ENCODE data around the gene RSPH3.

DNA sequence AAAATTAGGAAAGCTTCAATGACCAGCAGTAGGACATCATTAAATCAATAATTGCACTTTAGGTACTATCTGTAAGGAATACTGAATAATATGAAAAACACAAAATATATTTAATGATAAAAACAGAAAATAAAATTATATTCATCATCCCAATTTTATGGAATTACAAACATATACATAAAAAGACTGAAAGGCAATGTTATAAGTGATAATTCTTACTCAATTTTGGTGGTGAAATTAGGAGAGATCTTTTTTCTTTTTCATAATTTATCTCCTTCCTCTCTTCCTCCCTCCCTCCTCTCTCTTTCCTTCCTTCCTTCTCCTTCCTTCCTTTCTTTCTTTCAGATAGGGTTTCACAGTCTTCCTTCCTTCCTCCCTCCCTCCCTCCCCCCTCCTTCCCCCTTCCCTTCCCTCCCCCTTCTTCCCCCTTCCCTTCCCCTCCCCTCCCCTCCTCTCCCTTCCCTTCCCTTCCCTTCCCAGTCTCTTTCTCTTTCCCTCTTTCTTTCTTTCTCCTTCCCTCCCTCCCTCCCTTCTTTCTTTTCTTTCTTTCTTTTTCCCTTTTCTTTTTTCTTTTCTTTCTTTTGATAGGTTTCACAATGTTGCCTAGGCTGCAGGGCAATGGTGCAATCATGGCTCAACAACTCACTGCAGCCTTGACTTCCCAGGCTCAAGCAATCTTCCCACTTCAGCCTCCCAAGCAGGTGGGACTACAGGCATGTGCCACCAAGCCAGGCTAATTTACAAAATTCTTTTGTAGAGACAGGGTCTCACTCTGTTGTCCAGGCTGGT, 36.8 kb downstream of the RSPH3 start:
- TF ChIP-seq, protein P1, sequence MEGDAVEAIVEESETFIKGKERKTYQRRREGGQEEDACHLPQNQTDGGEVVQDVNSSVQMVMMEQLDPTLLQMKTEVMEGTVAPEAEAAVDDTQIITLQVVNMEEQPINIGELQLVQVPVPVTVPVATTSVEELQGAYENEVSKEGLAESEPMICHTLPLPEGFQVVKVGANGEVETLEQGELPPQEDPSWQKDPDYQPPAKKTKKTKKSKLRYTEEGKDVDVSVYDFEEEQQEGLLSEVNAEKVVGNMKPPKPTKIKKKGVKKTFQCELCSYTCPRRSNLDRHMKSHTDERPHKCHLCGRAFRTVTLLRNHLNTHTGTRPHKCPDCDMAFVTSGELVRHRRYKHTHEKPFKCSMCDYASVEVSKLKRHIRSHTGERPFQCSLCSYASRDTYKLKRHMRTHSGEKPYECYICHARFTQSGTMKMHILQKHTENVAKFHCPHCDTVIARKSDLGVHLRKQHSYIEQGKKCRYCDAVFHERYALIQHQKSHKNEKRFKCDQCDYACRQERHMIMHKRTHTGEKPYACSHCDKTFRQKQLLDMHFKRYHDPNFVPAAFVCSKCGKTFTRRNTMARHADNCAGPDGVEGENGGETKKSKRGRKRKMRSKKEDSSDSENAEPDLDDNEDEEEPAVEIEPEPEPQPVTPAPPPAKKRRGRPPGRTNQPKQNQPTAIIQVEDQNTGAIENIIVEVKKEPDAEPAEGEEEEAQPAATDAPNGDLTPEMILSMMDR (IDR thresholded peaks at IDR 0.05) = no peak
- TF ChIP-seq POLR2A (IDR thresholded peaks at IDR 0.05) = no peak
